Adrenal gland (tissue), 12 donors: ENCODE results near the gene CDH24. TPM values are rescaled to one million over a fixed set of nuclear protein-coding genes. Genes with fewer than 3 reads are reported as not detected.
"Not testable (repeated sequence)": the region's sequence is repeated elsewhere in the genome, so short reads cannot be mapped to it uniquely, and the experiment has no call there.

Experiments used
- DNase-seq, 7 donors: peaks; one replicate each; pipeline ENCODE4 v3.0.0-alpha.2; 2019 to 2020
- H3K27ac ChIP-seq, 5 donors: fragments of 200-600 bp; sonication (generic) in 4 of 5; 1 replicate in 3 of 5; 2 replicates in 2 of 5; pipeline versions ENCODE4 v1.5.1 to v1.8.0; 2016 to 2020; ENCODE audit warnings: mild to moderate bottlenecking in 1 of 5
- H3K27me3 ChIP-seq: fragments of 200-600 bp; 2 replicates; pipeline ENCODE4 v1.8.0; 2021
- H3K36me3 ChIP-seq, 2 donors: fragments of 200-600 bp; replicated peaks in 1 of 2; 1 replicate in 1 of 2; 2 replicates in 1 of 2; pipeline versions ENCODE4 v1.5.1 to v1.8.0; 2018 to 2022
- H3K4me1 ChIP-seq, 2 donors: fragments of 200-600 bp; replicated peaks in 1 of 2; 1 replicate in 1 of 2; 2 replicates in 1 of 2; pipeline versions ENCODE4 v1.5.1 to v1.8.0; 2018 to 2021
- H3K4me3 ChIP-seq, 4 donors: fragments of 200-600 bp; sonication (generic) in 3 of 4; one replicate each; pipeline ENCODE4 v1.5.1; 2016 to 2018
- H3K9me3 ChIP-seq, 3 donors: fragments of 200-600 bp; sonication (generic) in 1 of 3; replicated peaks in 1 of 3; 1 replicate in 2 of 3; 2 replicates in 1 of 3; pipeline versions ENCODE4 v1.5.1 to v1.8.0; 2016 to 2021
- POLR2A ChIP-seq, 2 donors: fragments of 450-650 bp; IDR thresholded peaks; one replicate each; pipeline ENCODE4 v1.6.1; 2017; ENCODE audit warnings: antibody characterized with exemption in 2 of 2, mild to moderate bottlenecking in 2 of 2, moderate library complexity in 1 of 2
- WGBS, 4 donors: extraction: QIAGEN DNeasy Blood & Tissue Kit in 2 of 4; methylation state at CpG; one replicate each; pipeline versions ENCODE4 v1.1.5 to v1.1.7; 2013 to 2017; 5-methylcytosine and 5-hydroxymethylcytosine counted together
- intact Hi-C, 2 donors: fragments of 100-400 bp; cut with DNase I; formaldehyde crosslinking; loops; one replicate each; pipeline versions ENCODE4 v1.14.1 to v1.15.0; 2022 to 2023
- polyA plus RNA-seq, 3 donors: library from polyadenylated mRNA; stranded (reverse); fragments of 200-250 nt in 2 of 3; fragments of 350-450 nt in 1 of 3; fragmentation: Illumina TruSeq in 1 of 3; extraction: RNeasy Lipid Tissue Mini Kit (QIAGEN cat#74804) in 1 of 3; gene quantifications; one replicate each; pipeline ENCODE4 v1.2.3, GENCODE V29; 2013 to 2014
- total RNA-seq, 9 donors: library from RNA; depleted of rRNA in 4 of 9; stranded (reverse); fragments of >200 nt in 4 of 9; fragments of 120-200 nt in 1 of 9; fragmentation: NEBNext Ultra II Directional in 1 of 9; extraction: Animal tissue kit (Norgen Biotek cat#: 25700) in 1 of 9; gene quantifications; one replicate each; pipeline versions ENCODE4 v1.1.0 to v1.2.4, GENCODE V29; 2013 to 2023
- TF ChIP-seq, protein P1 (sequence below), 6 experiments: fragments of 450-650 bp in 4 of 6; fragments of 200-600 bp in 2 of 6; sonication (generic) in 1 of 6; IDR thresholded peaks; 1 replicate in 5 of 6; 2 replicates in 1 of 6; pipeline versions ENCODE4 v1.5.1 to v1.8.0; 2016 to 2021; ENCODE audit warnings: antibody characterized with exemption in 6 of 6, mild to moderate bottlenecking in 2 of 6, moderate library complexity in 1 of 6
- donor health status: healthy with polysubstance abuse.
- donor health status: Bipolar disorder and iron deficiency.
- donor health status: DM: yes; HTN: yes; CAD: no.
- donor health status: DM: no; HTN: no; CAD: no.
- donor health status: DM: no; HTN: no; CAD: no.
- donor health status: DM: yes; HTN: yes; CAD: no.

CDH24 gene
- total and polyA plus RNA-seq, 12 donors: 1.5 to 29.3 (median 3.5) TPM

DNA sequence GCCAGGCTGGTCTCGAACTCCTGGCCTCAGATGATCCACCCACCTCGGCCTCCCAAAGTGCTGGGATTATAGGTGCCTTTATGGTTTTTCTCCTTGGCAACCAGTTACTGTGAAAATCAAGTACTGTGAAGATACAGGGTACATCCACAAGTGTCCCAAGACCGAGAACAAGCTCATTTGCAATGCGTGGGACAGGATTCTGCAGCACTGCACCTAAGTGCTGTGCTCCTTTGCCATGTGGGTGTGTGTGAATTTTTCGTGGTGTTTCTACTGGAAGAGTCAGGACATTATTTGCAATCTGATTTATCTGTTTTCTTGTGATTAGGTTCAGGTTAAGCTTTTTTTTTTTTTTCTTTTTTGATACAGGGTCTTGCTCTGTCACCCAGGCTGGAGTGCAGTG, 40.2 kb downstream of the CDH24 start:
- no peak for TF ChIP-seq POLR2A (IDR thresholded peaks at IDR 0.05)
- TF ChIP-seq, protein P1, sequence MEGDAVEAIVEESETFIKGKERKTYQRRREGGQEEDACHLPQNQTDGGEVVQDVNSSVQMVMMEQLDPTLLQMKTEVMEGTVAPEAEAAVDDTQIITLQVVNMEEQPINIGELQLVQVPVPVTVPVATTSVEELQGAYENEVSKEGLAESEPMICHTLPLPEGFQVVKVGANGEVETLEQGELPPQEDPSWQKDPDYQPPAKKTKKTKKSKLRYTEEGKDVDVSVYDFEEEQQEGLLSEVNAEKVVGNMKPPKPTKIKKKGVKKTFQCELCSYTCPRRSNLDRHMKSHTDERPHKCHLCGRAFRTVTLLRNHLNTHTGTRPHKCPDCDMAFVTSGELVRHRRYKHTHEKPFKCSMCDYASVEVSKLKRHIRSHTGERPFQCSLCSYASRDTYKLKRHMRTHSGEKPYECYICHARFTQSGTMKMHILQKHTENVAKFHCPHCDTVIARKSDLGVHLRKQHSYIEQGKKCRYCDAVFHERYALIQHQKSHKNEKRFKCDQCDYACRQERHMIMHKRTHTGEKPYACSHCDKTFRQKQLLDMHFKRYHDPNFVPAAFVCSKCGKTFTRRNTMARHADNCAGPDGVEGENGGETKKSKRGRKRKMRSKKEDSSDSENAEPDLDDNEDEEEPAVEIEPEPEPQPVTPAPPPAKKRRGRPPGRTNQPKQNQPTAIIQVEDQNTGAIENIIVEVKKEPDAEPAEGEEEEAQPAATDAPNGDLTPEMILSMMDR (IDR thresholded peaks at IDR 0.05): no peak
- Histone ChIP-seq H3K4me3 (no peak overlapping the region), H3K27me3 (no peaks in the 10 kb centered on the region), H3K27ac (no peak overlapping the region), H3K36me3 (no peaks in the 10 kb centered on the region), H3K4me1 (no peaks in the 10 kb centered on the region), H3K9me3 (no peaks in the 10 kb centered on the region)
- intact Hi-C loops: no loop called here
- WGBS, 4 donors: 83 to 90% (median 87%) methylated on average over 5 of the region's 5 CpGs
- no peak for DNase-seq

DNA sequence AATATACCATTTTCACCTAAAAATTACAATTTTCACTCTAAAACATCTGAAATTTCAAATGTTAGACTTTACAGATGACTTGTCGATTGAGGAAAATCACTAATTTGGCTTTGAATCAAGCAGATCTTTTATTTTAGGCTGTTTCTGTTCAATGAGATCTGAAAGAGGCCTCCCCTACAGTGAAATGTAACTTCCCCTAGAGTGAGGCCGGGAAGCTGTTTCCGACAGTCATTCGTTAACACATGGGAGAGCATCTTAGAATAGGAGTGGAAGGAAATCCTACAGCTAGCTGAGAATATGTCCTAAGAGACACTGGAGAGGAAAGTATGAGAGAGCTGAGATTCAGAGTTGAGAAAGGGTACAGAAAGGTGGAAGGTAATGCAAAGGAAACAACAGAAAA, 41.7 kb downstream of the CDH24 start:
- WGBS, 4 donors: 76 to 94% (median 78%) methylated on average over 4 of the region's 4 CpGs
- H3K36me3 ChIP-seq: no peaks in the 10 kb centered on the region
- no peaks in the 10 kb centered on the region for H3K4me1 ChIP-seq
- H3K4me3 ChIP-seq: no peak overlapping the region
- DNase-seq: no peak
- no peaks in the 10 kb centered on the region for H3K27me3 ChIP-seq
- H3K27ac ChIP-seq: no peak overlapping the region
- intact Hi-C loops: no loop called here
- H3K9me3 ChIP-seq: no peaks in the 10 kb centered on the region
- TF ChIP-seq, protein P1 (IDR thresholded peaks at IDR 0.05): no peak
- TF ChIP-seq POLR2A (IDR thresholded peaks at IDR 0.05): no peak

DNA sequence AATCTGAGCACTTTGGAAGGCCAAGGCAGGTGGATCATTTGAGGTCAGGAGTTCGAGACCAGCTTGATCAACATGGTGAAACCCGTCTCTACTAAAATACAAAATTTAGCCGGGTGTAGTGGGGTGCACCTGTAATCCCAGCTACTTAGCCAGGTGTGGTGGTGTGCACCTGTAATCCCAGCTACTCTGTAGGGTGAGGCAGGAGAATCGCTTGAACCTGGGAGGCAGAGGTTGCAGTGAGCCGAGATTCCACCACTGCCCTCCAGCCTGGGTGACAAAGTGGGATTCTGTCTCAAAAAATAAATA, 43.6 kb downstream of the CDH24 start:
- H3K36me3 ChIP-seq, H3K9me3 ChIP-seq, intact Hi-C loops, H3K4me3 ChIP-seq, H3K27me3 ChIP-seq, H3K27ac ChIP-seq, DNase-seq, H3K4me1 ChIP-seq: not testable (repeated sequence)
- WGBS, 4 donors: 88 to 93% (median 91%) methylated on average over 5 of the region's 5 CpGs

DNA sequence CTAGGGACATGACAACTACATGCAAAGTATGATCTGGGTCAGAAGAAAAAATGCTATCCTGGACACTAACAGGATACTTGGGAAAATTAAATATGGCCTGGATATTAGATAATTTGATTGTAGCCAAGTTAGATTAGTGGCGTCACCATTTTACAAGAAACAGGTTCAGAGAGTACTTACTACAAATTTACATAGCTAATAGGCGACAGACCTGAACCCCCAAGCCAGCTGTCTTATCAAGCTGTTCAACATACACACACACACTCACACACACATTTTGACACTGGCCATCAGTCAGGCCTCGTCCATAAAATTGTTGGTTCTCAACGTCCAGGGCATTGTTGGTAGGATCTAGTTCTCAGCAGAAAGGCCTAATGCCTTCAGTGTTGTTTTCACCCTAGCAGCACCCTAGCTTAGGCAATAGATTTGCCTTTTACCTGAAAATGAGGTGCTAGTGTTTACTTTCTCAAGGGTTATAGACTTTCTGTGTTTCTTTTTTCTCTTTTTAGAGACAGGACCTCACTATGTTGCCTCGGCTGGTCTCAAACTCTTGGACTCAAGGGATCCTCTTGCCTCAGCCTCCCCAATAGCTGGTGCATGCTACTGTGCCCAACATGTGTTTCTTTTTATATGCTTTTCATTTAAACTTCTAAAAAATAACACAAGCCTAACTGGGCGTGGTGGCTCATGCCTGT, 44.1 kb downstream of the CDH24 start:
- H3K27me3 ChIP-seq: no peaks in the 10 kb centered on the region
- DNase-seq: peak in 1 of 7 donors; percentile 63
- intact Hi-C loops: no loop called here
- WGBS, 4 donors: 68 to 82% (median 73%) methylated on average over 6 of the region's 6 CpGs
- no peaks in the 10 kb centered on the region for H3K36me3 ChIP-seq
- no peaks in the 10 kb centered on the region for H3K9me3 ChIP-seq
- H3K4me1 ChIP-seq: peaks cover 0 to 5% of the 10 kb centered on the region in 2 donors
- no peak for TF ChIP-seq POLR2A (IDR thresholded peaks at IDR 0.05)
- TF ChIP-seq, protein P1 (IDR thresholded peaks at IDR 0.05): no peak
- no peak overlapping the region for H3K4me3 ChIP-seq
- no peak overlapping the region for H3K27ac ChIP-seq
